HEK293 (cell line): ENCODE data around the gene STEAP4.

ENCODE experiments used
- CTCF ChIA-PET: fragments of 350-600 bp; formaldehyde crosslinking; extraction: SDS; loops from one replicate; lab custom pipeline; 2021; ENCODE audit warnings: antibody characterized with exemption; lab: Yijun Ruan, JAX
- POLR2A ChIA-PET: fragments of 300-600 bp; formaldehyde crosslinking; extraction: SDS; loops from one replicate; lab custom pipeline; 2020; ENCODE audit warnings: antibody characterized with exemption, inconsistent platforms; lab: Yijun Ruan, JAX
- H3K27ac ChIP-seq: fragments of 200-500 bp; sonication (Bioruptor generic); 2 replicates; pipeline ENCODE4 v1.5.1; 2014; ENCODE audit warnings: low read depth, low read length, control low read depth, inconsistent platforms; ENCODE audit errors: extremely low read depth
- H3K36me3 ChIP-seq, 2 experiments: fragments of 200-500 bp in 1 of 2; sonication (Bioruptor generic) in 1 of 2; 1 replicate in 1 of 2; 2 replicates in 1 of 2; pipeline ENCODE4 v1.5.1; 2014 to 2017; ENCODE audit warnings: inconsistent platforms in 2 of 2, low read length in 2 of 2; ENCODE audit not compliant: control insufficient read depth in 2 of 2, insufficient read depth in 1 of 2
- H3K4me1 ChIP-seq: fragments of 200-500 bp; sonication (Bioruptor generic); 2 replicates; pipeline ENCODE4 v1.5.1; 2014; ENCODE audit warnings: mild to moderate bottlenecking, low read length, inconsistent platforms; ENCODE audit not compliant: control insufficient read depth, insufficient read depth
- H3K4me3 ChIP-seq: 2 replicates; pipeline ENCODE4 v1.5.1; 2011; ENCODE audit warnings: low read depth, mild to moderate bottlenecking, control low read depth, low read length, moderate library complexity
- H3K9me3 ChIP-seq: fragments of 200-500 bp; sonication (Bioruptor generic); 2 replicates; pipeline ENCODE4 v1.5.1; 2014; ENCODE audit warnings: low read depth, low read length, inconsistent platforms; ENCODE audit not compliant: control insufficient read depth, insufficient read depth
- BCL11B ChIP-seq: fragments of 450-650 bp; formaldehyde crosslinking; IDR thresholded peaks from 2 replicates; pipeline ENCODE4 v1.5.1; 2016; ENCODE audit warnings: low read depth, missing biosample characterization, missing genetic modification characterization
- HIC1 ChIP-seq: fragments of 450-650 bp; formaldehyde crosslinking; IDR thresholded peaks from 2 replicates; pipeline ENCODE4 v1.5.1; 2016; ENCODE audit warnings: missing biosample characterization, missing genetic modification characterization
- IKZF3 ChIP-seq: fragments of 450-650 bp; IDR thresholded peaks from 2 replicates; pipeline ENCODE4 v1.5.0; 2018; ENCODE audit warnings: missing biosample characterization, mild to moderate bottlenecking, missing genetic modification characterization, moderate library complexity
- KLF9 ChIP-seq: fragments of 450-650 bp; formaldehyde crosslinking; IDR thresholded peaks from 2 replicates; pipeline ENCODE4 v1.5.1; 2016; ENCODE audit warnings: missing biosample characterization, missing genetic modification characterization, low read depth
- MEIS1 ChIP-seq: sonication (generic); formaldehyde crosslinking; IDR thresholded peaks from 2 replicates; pipeline ENCODE4 v1.8.1; 2022; ENCODE audit warnings: missing genetic modification reagents, mild to moderate bottlenecking, borderline replicate concordance
- OSR2 ChIP-seq: fragments of 450-650 bp; formaldehyde crosslinking; IDR thresholded peaks from 2 replicates; pipeline ENCODE4 v1.5.1; 2016; ENCODE audit warnings: missing biosample characterization, missing genetic modification characterization
- PATZ1 ChIP-seq: fragments of 450-650 bp; formaldehyde crosslinking; IDR thresholded peaks from 2 replicates; pipeline ENCODE4 v1.5.1; 2016; ENCODE audit warnings: missing biosample characterization, missing genetic modification characterization
- YY1 ChIP-seq: fragments of 450-650 bp; formaldehyde crosslinking; IDR thresholded peaks from 2 replicates; pipeline ENCODE4 v1.5.1; 2018; ENCODE audit warnings: missing biosample characterization, missing genetic modification characterization
- ZFP41 ChIP-seq: fragments of 450-650 bp; formaldehyde crosslinking; IDR thresholded peaks from 2 replicates; pipeline ENCODE4 v1.5.1; 2016; ENCODE audit warnings: missing biosample characterization, missing genetic modification characterization, borderline replicate concordance
- ZNF114 ChIP-seq: fragments of 450-650 bp; formaldehyde crosslinking; IDR thresholded peaks from 2 replicates; pipeline ENCODE4 v1.5.0; 2017; ENCODE audit warnings: missing biosample characterization, missing genetic modification characterization
- ZNF121 ChIP-seq: fragments of 450-650 bp; formaldehyde crosslinking; IDR thresholded peaks from 2 replicates; pipeline ENCODE4 v1.5.1; 2016; ENCODE audit warnings: missing biosample characterization, missing genetic modification characterization
- ZNF133 ChIP-seq: fragments of 450-650 bp; formaldehyde crosslinking; IDR thresholded peaks from 2 replicates; pipeline ENCODE4 v1.5.1; 2016; ENCODE audit warnings: missing biosample characterization, missing genetic modification characterization
- ZNF169 ChIP-seq: fragments of 450-650 bp; formaldehyde crosslinking; IDR thresholded peaks from 2 replicates; pipeline ENCODE4 v1.5.1; 2016; ENCODE audit warnings: missing biosample characterization, missing genetic modification characterization
- ZNF174 ChIP-seq: fragments of 450-650 bp; formaldehyde crosslinking; IDR thresholded peaks from 2 replicates; pipeline ENCODE4 v1.5.0; 2017; ENCODE audit warnings: missing biosample characterization, mild to moderate bottlenecking, missing genetic modification characterization
- ZNF202 ChIP-seq: fragments of 450-650 bp; formaldehyde crosslinking; IDR thresholded peaks from 2 replicates; pipeline ENCODE4 v1.5.1; 2016; ENCODE audit warnings: missing biosample characterization, missing genetic modification characterization, borderline replicate concordance
- ZNF23 ChIP-seq: fragments of 450-650 bp; formaldehyde crosslinking; IDR thresholded peaks from 2 replicates; pipeline ENCODE4 v1.5.1; 2016; ENCODE audit warnings: missing biosample characterization, missing genetic modification characterization, borderline replicate concordance
- ZNF324 ChIP-seq: fragments of 450-650 bp; formaldehyde crosslinking; IDR thresholded peaks from 2 replicates; pipeline ENCODE4 v1.5.1; 2016; ENCODE audit warnings: missing biosample characterization, missing genetic modification characterization
- ZNF335 ChIP-seq: fragments of 450-650 bp; formaldehyde crosslinking; conservative IDR thresholded peaks from 2 replicates; pipeline ENCODE4 v1.5.1; 2016; ENCODE audit warnings: missing biosample characterization, missing genetic modification characterization
- ZNF354C ChIP-seq: fragments of 450-650 bp; formaldehyde crosslinking; IDR thresholded peaks from 2 replicates; pipeline ENCODE4 v1.5.1; 2016; ENCODE audit warnings: missing biosample characterization, missing genetic modification characterization, low read depth, borderline replicate concordance
- ZNF473 ChIP-seq: fragments of 450-650 bp; formaldehyde crosslinking; IDR thresholded peaks from 2 replicates; pipeline ENCODE4 v1.5.1; 2017; ENCODE audit warnings: missing biosample characterization, missing genetic modification characterization
- ZNF501 ChIP-seq: fragments of 450-650 bp; formaldehyde crosslinking; IDR thresholded peaks from 2 replicates; pipeline ENCODE4 v1.5.1; 2016; ENCODE audit warnings: missing biosample characterization, missing genetic modification characterization
- ZNF561 ChIP-seq: fragments of 450-650 bp; IDR thresholded peaks from 2 replicates; pipeline ENCODE4 v1.5.1; 2018; ENCODE audit warnings: missing biosample characterization, missing genetic modification characterization, borderline replicate concordance
- ZNF585B ChIP-seq: fragments of 450-650 bp; formaldehyde crosslinking; IDR thresholded peaks from 2 replicates; pipeline ENCODE4 v1.5.1; 2016; ENCODE audit warnings: missing biosample characterization, missing genetic modification characterization
- ZNF670 ChIP-seq: fragments of 450-650 bp; formaldehyde crosslinking; IDR thresholded peaks from 2 replicates; pipeline ENCODE4 v1.5.1; 2016; ENCODE audit warnings: missing biosample characterization, missing genetic modification characterization, low read depth
- ZNF785 ChIP-seq: fragments of 450-650 bp; formaldehyde crosslinking; IDR thresholded peaks from 2 replicates; pipeline ENCODE4 v1.5.1; 2016; ENCODE audit warnings: missing biosample characterization, missing genetic modification characterization

Gene STEAP4

GRCh38 chr7:88316456-88316855, 9.8 kb upstream of the STEAP4 start:
- H3K27ac ChIP-seq, result no peak overlapping the region
- H3K4me3 ChIP-seq, result no peak overlapping the region
- H3K36me3 ChIP-seq, result no peaks in the 10 kb centered on the region
- POLR2A ChIA-PET, result no interaction called here
- no peak for TF ChIP-seq BCL11B (tag by site-specific recombination)
- no peak for TF ChIP-seq ZNF473 (tag by site-specific recombination)
- TF ChIP-seq ZNF121 (tag by site-specific recombination), result no peak
- no peak for TF ChIP-seq ZNF785 (tag by site-specific recombination)
- no peak for TF ChIP-seq ZNF324 (tag by site-specific recombination)
- TF ChIP-seq OSR2 (tag by site-specific recombination), result no peak
- TF ChIP-seq IKZF3 (tag by site-specific recombination), result no peak
- no peak for TF ChIP-seq YY1
- TF ChIP-seq MEIS1, result no peak
- no peak for TF ChIP-seq ZNF174 (tag by site-specific recombination)
- TF ChIP-seq ZNF670 (tag by site-specific recombination), result no peak
- TF ChIP-seq ZNF335 (tag by site-specific recombination), result no peak
- TF ChIP-seq ZNF133 (tag by site-specific recombination), result no peak
- TF ChIP-seq ZNF585B, result no peak
- no peak for TF ChIP-seq PATZ1
- TF ChIP-seq ZNF114, result no peak
- TF ChIP-seq KLF9 (tag by site-specific recombination), result no peak
- no peak for TF ChIP-seq ZNF202 (tag by site-specific recombination)
- TF ChIP-seq ZNF23, result no peak
- no peak for TF ChIP-seq ZFP41 (tag by site-specific recombination)
- no peaks in the 10 kb centered on the region for H3K4me1 ChIP-seq
- H3K9me3 ChIP-seq, result no peaks in the 10 kb centered on the region
- CTCF ChIA-PET, result no interaction called here

- Histone ChIP-seq H3K36me3 (no peaks in the 10 kb centered on the region), H3K4me3 (no peak overlapping the region), H3K4me1 (no peaks in the 10 kb centered on the region), H3K9me3 (no peaks in the 10 kb centered on the region), H3K27ac (no peak overlapping the region)
- ChIA-PET POLR2A (no interaction called here), CTCF (no interaction called here)
- no peak for TF ChIP-seq HIC1 (tag by site-specific recombination)
- no peak for TF ChIP-seq ZNF133 (tag by site-specific recombination)
These were observed 8.8 kb upstream of the STEAP4 start for GRCh38 chr7:88315522-88315921.

- Histone ChIP-seq H3K36me3 (no peaks in the 10 kb centered on the region), H3K4me1 (no peaks in the 10 kb centered on the region), H3K4me3 (no peak overlapping the region), H3K27ac (no peak overlapping the region), H3K9me3 (no peaks in the 10 kb centered on the region)
- CTCF ChIA-PET, result no interaction called here
- POLR2A ChIA-PET, result no interaction called here
- TF ChIP-seq ZNF501 (tag by site-specific recombination) (no peak), ZNF561 (no peak), ZNF354C (tag by site-specific recombination) (no peak), ZNF169 (tag by site-specific recombination) (no peak)
These were observed 7.4 kb upstream of the STEAP4 start for GRCh38 chr7:88314061-88314491.
